IMR-90 (cell line): ENCODE data around the gene GRM5. TPM values are rescaled to one million over a fixed set of nuclear protein-coding genes. Genes with fewer than 3 reads are reported as not detected.

Experiments
- ATAC-seq: fragments of 200-7000 bp; cut with Tn5 transposase; 2 replicates; pipeline ENCODE4 v1.9.1; 2020; ENCODE audit warnings: low read depth, mild to moderate bottlenecking, moderate library complexity
- BruUV-seq: library from RNA; stranded (reverse); fragments of 400-500 nt; replicated peaks from 2 replicates; lab custom pipeline; 2021; lab: Mats Ljungman, UMichigan
- CTCF ChIA-PET: fragments of 300-600 bp; formaldehyde crosslinking; extraction: SDS; loops from one replicate; lab custom pipeline; 2021; ENCODE audit warnings: antibody characterized with exemption; lab: Yijun Ruan, JAX
- POLR2A ChIA-PET: fragments of 300-600 bp; sonication (Branson Sonifier 250); formaldehyde crosslinking; loops from one replicate; lab custom pipeline; 2022; ENCODE audit warnings: antibody characterized with exemption; ENCODE audit not compliant: unreplicated experiment; lab: Charles Lee
- DNase-seq: peaks from one replicate; pipeline ENCODE4 v3.0.0; 2013
- H2AFZ ChIP-seq: replicated peaks from 2 replicates; pipeline ENCODE3; 2013; ENCODE audit warnings: low read length, mild to moderate bottlenecking; ENCODE audit not compliant: poor library complexity
- H2AK5ac ChIP-seq: 2 replicates; pipeline ENCODE4 v1.6.1; 2013; ENCODE audit warnings: low read depth, low read length, inconsistent platforms
- H2AK9ac ChIP-seq: replicated peaks from 2 replicates; pipeline ENCODE3; 2013; ENCODE audit warnings: mild to moderate bottlenecking, low read depth, low read length, moderate library complexity; ENCODE audit not compliant: poor library complexity
- H2BK120ac ChIP-seq: 2 replicates; pipeline ENCODE4 v1.6.1; 2013; ENCODE audit warnings: low read depth, low read length, inconsistent platforms
- H2BK15ac ChIP-seq: 3 replicates; pipeline ENCODE4 v1.6.1; 2013; ENCODE audit warnings: low read depth, low read length, inconsistent platforms
- H2BK20ac ChIP-seq: 2 replicates; pipeline ENCODE4 v1.6.1; 2013; ENCODE audit warnings: low read depth, mild to moderate bottlenecking, inconsistent platforms, low read length, moderate library complexity
- H2BK5ac ChIP-seq: 2 replicates; pipeline ENCODE4 v1.6.1; 2013; ENCODE audit warnings: mild to moderate bottlenecking, low read depth, low read length, inconsistent platforms; ENCODE audit not compliant: poor library complexity, severe bottlenecking
- H3K14ac ChIP-seq: replicated peaks from 2 replicates; pipeline ENCODE4 v1.6.1; 2013; ENCODE audit warnings: low read depth, low read length, inconsistent platforms
- H3K18ac ChIP-seq: 2 replicates; pipeline ENCODE4 v1.6.1; 2013; ENCODE audit warnings: low read depth, low read length, control low read depth
- H3K23ac ChIP-seq: 2 replicates; pipeline ENCODE4 v1.6.1; 2013; ENCODE audit warnings: low read depth, low read length, inconsistent platforms
- H3K27ac ChIP-seq: 2 replicates; pipeline ENCODE4 v1.5.1; 2013; ENCODE audit warnings: mild to moderate bottlenecking, control low read depth, low read length; ENCODE audit not compliant: insufficient read depth
- H3K27me3 ChIP-seq: 2 replicates; pipeline ENCODE4 v1.6.1; 2013; ENCODE audit warnings: low read length; ENCODE audit not compliant: control insufficient read depth, insufficient read depth
- H3K36me3 ChIP-seq: 2 replicates; pipeline ENCODE4 v1.6.1; 2013; ENCODE audit warnings: low read length, mixed read lengths; ENCODE audit not compliant: control insufficient read depth, insufficient read depth
- H3K4ac ChIP-seq: 2 replicates; pipeline ENCODE4 v1.6.1; 2013; ENCODE audit warnings: low read depth, low read length, inconsistent platforms
- H3K4me1 ChIP-seq: 2 replicates; pipeline ENCODE4 v1.6.1; 2013; ENCODE audit warnings: low read length, mixed read lengths; ENCODE audit not compliant: control insufficient read depth, insufficient read depth
- H3K4me2 ChIP-seq: 2 replicates; pipeline ENCODE4 v1.6.1; 2013; ENCODE audit warnings: low read depth, mild to moderate bottlenecking, control low read depth, low read length, moderate library complexity
- H3K4me3 ChIP-seq: 2 replicates; pipeline ENCODE4 v1.5.1; 2013; ENCODE audit warnings: low read depth, mild to moderate bottlenecking, control low read depth, low read length, moderate library complexity; ENCODE audit not compliant: insufficient read depth
- H3K56ac ChIP-seq: 2 replicates; pipeline ENCODE4 v1.6.1; 2013; ENCODE audit warnings: low read length, inconsistent platforms; ENCODE audit not compliant: insufficient read depth; ENCODE audit errors: extremely low read depth
- H3K79me1 ChIP-seq, 2 experiments: 2 replicates each; pipeline ENCODE4 v1.6.1; 2013; ENCODE audit warnings: low read length in 2 of 2, inconsistent platforms in 1 of 2, low read depth in 1 of 2
- H3K9ac ChIP-seq: 2 replicates; pipeline ENCODE4 v1.6.1; 2013; ENCODE audit warnings: low read depth, low read length, control low read depth
- H3K9me1 ChIP-seq: 2 replicates; pipeline ENCODE4 v1.6.1; 2013; ENCODE audit warnings: low read length, inconsistent platforms; ENCODE audit not compliant: insufficient read depth
- H3K9me3 ChIP-seq: 2 replicates; pipeline ENCODE4 v1.6.1; 2013; ENCODE audit warnings: low read length; ENCODE audit not compliant: control insufficient read depth, insufficient read depth
- H4K20me1 ChIP-seq: 2 replicates; pipeline ENCODE4 v1.6.1; 2013; ENCODE audit warnings: low read length, inconsistent platforms; ENCODE audit not compliant: insufficient read depth
- H4K5ac ChIP-seq: 2 replicates; pipeline ENCODE4 v1.6.1; 2013; ENCODE audit warnings: mild to moderate bottlenecking, low read depth, low read length, control low read depth
- H4K8ac ChIP-seq, 2 experiments: 2 replicates each; pipeline ENCODE4 v1.6.1; 2013; ENCODE audit warnings: low read depth in 2 of 2, low read length in 2 of 2, control low read depth in 1 of 2, inconsistent platforms in 1 of 2
- H4K91ac ChIP-seq: 2 replicates; pipeline ENCODE4 v1.6.1; 2013; ENCODE audit warnings: low read depth, low read length, inconsistent platforms; ENCODE audit not compliant: insufficient read depth
- CEBPB ChIP-seq: IDR thresholded peaks from 2 replicates; pipeline ENCODE4 v1.6.1; 2012; ENCODE audit warnings: low read depth, low read length, improper control_type of control experiment
- NFE2L2 ChIP-seq: fragments of 150-350 bp; IDR thresholded peaks from 2 replicates; pipeline ENCODE4 v1.6.1; 2016; ENCODE audit warnings: low read depth, mild to moderate bottlenecking, low read length
- WGBS, 2 experiments: methylation state at CpG; one replicate each; pipeline versions ENCODE4 v1.1.5 to v1.1.7; 2013; ENCODE audit warnings: missing lambda C conversion rate in 2 of 2; ENCODE audit not compliant: insufficient read length in 1 of 2; ENCODE audit errors: extremely low coverage in 2 of 2; 5-methylcytosine and 5-hydroxymethylcytosine counted together
- dilution Hi-C: fragments of 300-500 bp; cut with HindIII; formaldehyde crosslinking; loops from one replicate; pipeline ENCODE4 v1.14.3; 2018; ENCODE audit warnings: low sequenced_read_pairs; ENCODE audit not compliant: unreplicated experiment
- in situ Hi-C: fragments of 300-500 bp; cut with MboI; formaldehyde crosslinking; loops from 3 replicates; pipeline ENCODE4 v1.14.3; 2019; ENCODE audit warnings: low sequenced_read_pairs, inconsistent platforms, mixed read lengths
- intact Hi-C: fragments of 100-400 bp; cut with micrococcal nuclease; formaldehyde crosslinking; loops from 2 replicates; pipeline ENCODE4 v1.10.0; 2022
- polyA plus RNA-seq, 3 experiments: library from polyadenylated mRNA; depleted of rRNA; stranded (reverse); fragments of >200 nt; gene quantifications; 2 replicates each; pipeline ENCODE4 v1.2.3, GENCODE V29; 2012; ENCODE audit warnings: low replicate concordance in 1 of 3
- total RNA-seq: library from RNA; depleted of rRNA; stranded (reverse); fragments of >200 nt; gene quantifications from 2 replicates; pipeline ENCODE4 v1.2.3, GENCODE V29; 2012

GRM5 gene
- total and polyA plus RNA-seq, 2 of the 4 experiments (the other 2 are of a cell fraction) = under 0.01 TPM

- Histone ChIP-seq H3K14ac (no peak overlapping the region), H3K56ac (no peak overlapping the region; the same call in 1 of the 2 replicates), H3K27ac (no peak overlapping the region), H3K27me3 (no peaks in the 10 kb centered on the region), H2AK9ac (no peak overlapping the region), H3K9me3 (no peaks in the 10 kb centered on the region), H3K9ac (no peak overlapping the region), H3K36me3 (no peaks in the 10 kb centered on the region), H4K8ac (no peak overlapping the region), H2BK15ac (no peak overlapping the region), H3K4ac (no peak overlapping the region), H3K18ac (no peak overlapping the region), H2AFZ (no peak overlapping the region), H3K9me1 (no peaks in the 10 kb centered on the region), H4K20me1 (no peaks in the 10 kb centered on the region), H3K23ac (no peak overlapping the region), H2BK120ac (no peak overlapping the region), H2BK20ac (no peak overlapping the region), H4K5ac (no peak overlapping the region), H3K4me2 (no peak overlapping the region), H3K4me3 (no peak overlapping the region), H4K91ac (no peak overlapping the region), H2BK5ac (no peak overlapping the region), H2AK5ac (no peak overlapping the region), H3K79me1 (no peaks in the 10 kb centered on the region), H3K4me1 (no peaks in the 10 kb centered on the region)
- no peak for ATAC-seq
- no CpG with 5 or more reads among the region's 2 CpGs for WGBS, 2 experiments
- no TSS peak for BruUV-seq
- POLR2A ChIA-PET = no interaction called here
- intact Hi-C loops (no loop called here), in situ Hi-C loops (no loop called here), dilution Hi-C loops (no loop called here)
- DNase-seq = no peak
- CTCF ChIA-PET = interaction anchor here (0.6 to 1.3 kb wide), 2 partner anchors 9 to 14 kb away, joined by 3 to 4 read pairs; no protein-coding TSS in a partner anchor
- no peak for TF ChIP-seq NFE2L2
- 0 out of 2 replicates have a peak, but pooled peaks have one; percentile 7 for TF ChIP-seq CEBPB
These were observed 414.2 kb downstream of the GRM5 start for GRCh38 chr11:88651556-88651955.
